ENCODE measurements around the gene ADAMTS6.

- TF ChIP-seq CTCF (IDR thresholded peaks at IDR 0.05) (no peak), NR1H2 (CRISPR knock-in tag; IDR thresholded peaks at IDR 0.05) (no peak), JUN (CRISPR knock-in tag; IDR thresholded peaks at IDR 0.05) (no peak), ZNF121 (CRISPR knock-in tag; IDR thresholded peaks at IDR 0.05) (no peak), ESRRA (CRISPR knock-in tag; IDR thresholded peaks at IDR 0.05; ENCODE audit: borderline replicate concordance) (no peak), USF2 (CRISPR knock-in tag; IDR thresholded peaks at IDR 0.05) (no peak), STAT6 (CRISPR knock-in tag; conservative IDR thresholded peaks at IDR 0.05; ENCODE audit: low read depth) (no peak), ZNF263 (CRISPR knock-in tag; IDR thresholded peaks at IDR 0.05; ENCODE audit: low read depth) (no peak), MXD4 (CRISPR knock-in tag; IDR thresholded peaks at IDR 0.05; ENCODE audit: borderline replicate concordance) (no peak), HMGA2 (CRISPR knock-in tag; IDR thresholded peaks at IDR 0.05) (no peak), USF1 (CRISPR knock-in tag; IDR thresholded peaks at IDR 0.05) (no peak), E2F5 (CRISPR knock-in tag; IDR thresholded peaks at IDR 0.05) (no peak)
- TF ChIP-seq, protein P1, sequence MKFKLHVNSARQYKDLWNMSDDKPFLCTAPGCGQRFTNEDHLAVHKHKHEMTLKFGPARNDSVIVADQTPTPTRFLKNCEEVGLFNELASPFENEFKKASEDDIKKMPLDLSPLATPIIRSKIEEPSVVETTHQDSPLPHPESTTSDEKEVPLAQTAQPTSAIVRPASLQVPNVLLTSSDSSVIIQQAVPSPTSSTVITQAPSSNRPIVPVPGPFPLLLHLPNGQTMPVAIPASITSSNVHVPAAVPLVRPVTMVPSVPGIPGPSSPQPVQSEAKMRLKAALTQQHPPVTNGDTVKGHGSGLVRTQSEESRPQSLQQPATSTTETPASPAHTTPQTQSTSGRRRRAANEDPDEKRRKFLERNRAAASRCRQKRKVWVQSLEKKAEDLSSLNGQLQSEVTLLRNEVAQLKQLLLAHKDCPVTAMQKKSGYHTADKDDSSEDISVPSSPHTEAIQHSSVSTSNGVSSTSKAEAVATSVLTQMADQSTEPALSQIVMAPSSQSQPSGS (CRISPR knock-in tag; IDR thresholded peaks at IDR 0.05; ENCODE audit: borderline replicate concordance, low read depth) = no peak
These were observed 90.1 kb downstream of the ADAMTS6 start for GRCh38 chr5:65391591-65391990.
